H1 (cell line): ENCODE data around the gene GUCY2C. TPM values are rescaled to one million over a fixed set of nuclear protein-coding genes. Genes with fewer than 3 reads are reported as not detected.

Experiments used
- CTCF ChIA-PET: fragments of 300-600 bp; sonication (Branson Sonifier 250); formaldehyde crosslinking; loops from one replicate; lab custom pipeline; 2021; ENCODE audit not compliant: partially characterized antibody; lab: Charles Lee
- POLR2A ChIA-PET: fragments of 300-600 bp; sonication (Branson Sonifier 250); formaldehyde crosslinking; loops from one replicate; lab custom pipeline; 2021; ENCODE audit warnings: inconsistent platforms; ENCODE audit not compliant: partially characterized antibody; lab: Charles Lee
- DNase-seq, 2 experiments: peaks; one replicate each; pipeline versions ENCODE4 v3.0.0 to v3.0.0-alpha.2; 2010 to 2022; ENCODE audit warnings: low spot score in 2 of 2, low read depth in 1 of 2, mixed read lengths in 1 of 2
- FAIRE-seq: peaks from 2 replicates; lab custom pipeline; 2011; peaks lifted over from hg19 to GRCh38; lab: Jason Lieb, UNC
- H2AFZ ChIP-seq: 2 replicates; pipeline ENCODE4 v1.8.1; 2012; ENCODE audit warnings: low read length, inconsistent platforms
- H2AK5ac ChIP-seq: 2 replicates; pipeline ENCODE4 v1.6.1; 2013; ENCODE audit warnings: low read depth, low read length
- H2BK120ac ChIP-seq: replicated peaks from 2 replicates; pipeline ENCODE3; 2013; ENCODE audit warnings: low read depth, low read length, inconsistent platforms
- H2BK12ac ChIP-seq: 2 replicates; pipeline ENCODE4 v1.6.1; 2013; ENCODE audit warnings: low read depth, low read length
- H2BK15ac ChIP-seq: 2 replicates; pipeline ENCODE4 v1.6.1; 2013; ENCODE audit warnings: low read length
- H2BK20ac ChIP-seq: 2 replicates; pipeline ENCODE4 v1.6.1; 2013; ENCODE audit warnings: low read length
- H2BK5ac ChIP-seq: 2 replicates; pipeline ENCODE4 v1.6.1; 2013; ENCODE audit warnings: low read depth, low read length
- H3K14ac ChIP-seq: 2 replicates; pipeline ENCODE4 v1.6.1; 2013; ENCODE audit warnings: inconsistent platforms; ENCODE audit not compliant: insufficient read length
- H3K18ac ChIP-seq: 2 replicates; pipeline ENCODE4 v1.6.1; 2013; ENCODE audit warnings: low read length; ENCODE audit errors: extremely low read depth
- H3K23ac ChIP-seq: 2 replicates; pipeline ENCODE4 v1.6.1; 2013; ENCODE audit warnings: inconsistent platforms; ENCODE audit not compliant: insufficient read length
- H3K23me2 ChIP-seq: 2 replicates; pipeline ENCODE4 v1.6.1; 2013; ENCODE audit warnings: low read depth, low read length
- H3K27ac ChIP-seq: 2 replicates; pipeline ENCODE4 v1.6.1; 2011; ENCODE audit warnings: low read depth, low read length, inconsistent platforms
- H3K27me3 ChIP-seq, 4 experiments: replicated peaks in 1 of 4; 1 replicate in 1 of 4; 2 replicates in 3 of 4; pipeline versions ENCODE4 v1.6.1 to v1.8.1; 2011 to 2013; ENCODE audit warnings: low read length in 3 of 4, mild to moderate bottlenecking in 3 of 4, inconsistent platforms in 2 of 4, mixed read lengths in 2 of 4, moderate library complexity in 1 of 4; ENCODE audit not compliant: control insufficient read depth in 3 of 4, insufficient read depth in 3 of 4; ENCODE audit errors: extremely low read depth in 1 of 4
- H3K36me3 ChIP-seq, 4 experiments: 2 replicates each; pipeline versions ENCODE4 v1.6.1 to v1.8.1; 2011 to 2013; ENCODE audit warnings: mild to moderate bottlenecking in 4 of 4, low read length in 3 of 4, moderate library complexity in 2 of 4, control low read depth in 1 of 4, inconsistent platforms in 1 of 4; ENCODE audit not compliant: insufficient read depth in 4 of 4, control insufficient read depth in 2 of 4
- H3K4ac ChIP-seq: replicated peaks from 2 replicates; pipeline ENCODE3; 2013; ENCODE audit warnings: low read length, low read depth, mixed read lengths, inconsistent platforms; ENCODE audit not compliant: insufficient read length
- H3K4me1 ChIP-seq, 4 experiments: replicated peaks in 1 of 4; 1 replicate in 1 of 4; 2 replicates in 3 of 4; pipeline versions ENCODE4 v1.6.1 to v1.8.1; 2011 to 2013; ENCODE audit warnings: low read length in 3 of 4, inconsistent platforms in 2 of 4, mixed read lengths in 1 of 4; ENCODE audit not compliant: insufficient read depth in 4 of 4, control insufficient read depth in 3 of 4
- H3K4me2 ChIP-seq, 2 experiments: 2 replicates each; pipeline versions ENCODE4 v1.6.1 to v1.8.1; 2011 to 2013; ENCODE audit warnings: low read depth in 2 of 2, low read length in 2 of 2, control low read depth in 1 of 2, inconsistent platforms in 1 of 2, mild to moderate bottlenecking in 1 of 2; ENCODE audit not compliant: insufficient read depth in 1 of 2
- H3K4me3 ChIP-seq, 4 experiments: fragments of 200-600, 300-600 bp in 1 of 4; sonication (generic), shearing (Covaris generic), sonication (Bioruptor Twin) in 1 of 4; 2 replicates each; pipeline versions ENCODE4 v1.5.1 to v1.8.1; 2011 to 2016; ENCODE audit warnings: low read length in 4 of 4, low read depth in 3 of 4, control low read depth in 2 of 4, inconsistent platforms in 2 of 4, mild to moderate bottlenecking in 2 of 4, mixed read lengths in 1 of 4, moderate library complexity in 1 of 4; ENCODE audit not compliant: insufficient read depth in 2 of 4; ENCODE audit errors: extremely low read depth in 1 of 4
- H3K56ac ChIP-seq: replicated peaks from 2 replicates; pipeline ENCODE3; 2013; ENCODE audit warnings: low read depth, mild to moderate bottlenecking, mixed read lengths, low read length, inconsistent platforms; ENCODE audit not compliant: insufficient read length
- H3K79me1 ChIP-seq: 2 replicates; pipeline ENCODE4 v1.6.1; 2013; ENCODE audit warnings: low read depth, low read length, control low read depth
- H3K79me2 ChIP-seq, 2 experiments: 2 replicates each; pipeline versions ENCODE4 v1.6.1 to v1.8.1; 2012 to 2013; ENCODE audit warnings: low read length in 2 of 2, mild to moderate bottlenecking in 2 of 2, inconsistent platforms in 1 of 2; ENCODE audit not compliant: insufficient read depth in 2 of 2, control insufficient read depth in 1 of 2
- H3K9ac ChIP-seq, 4 experiments: replicated peaks in 1 of 4; 1 replicate in 1 of 4; 2 replicates in 3 of 4; pipeline versions ENCODE4 v1.6.1 to v1.8.1; 2011 to 2013; ENCODE audit warnings: low read depth in 3 of 4, low read length in 3 of 4, control low read depth in 2 of 4, mild to moderate bottlenecking in 2 of 4, moderate library complexity in 2 of 4, inconsistent platforms in 1 of 4; ENCODE audit errors: extremely low read depth in 1 of 4
- H3K9me3 ChIP-seq, 2 experiments: 2 replicates each; pipeline versions ENCODE4 v1.6.1 to v1.8.1; 2012 to 2013; ENCODE audit warnings: mild to moderate bottlenecking in 2 of 2, moderate library complexity in 2 of 2, control low read depth in 1 of 2, inconsistent platforms in 1 of 2, low read depth in 1 of 2, low read length in 1 of 2, mixed read lengths in 1 of 2; ENCODE audit not compliant: insufficient read depth in 2 of 2
- H4K20me1 ChIP-seq, 2 experiments: replicated peaks in 1 of 2; 2 replicates each; pipeline versions ENCODE3 to v1.8.1; 2011 to 2013; ENCODE audit warnings: inconsistent platforms in 2 of 2, low read length in 2 of 2, mild to moderate bottlenecking in 1 of 2; ENCODE audit not compliant: insufficient read depth in 2 of 2, control insufficient read depth in 1 of 2
- H4K5ac ChIP-seq: 2 replicates; pipeline ENCODE4 v1.6.1; 2013; ENCODE audit warnings: low read length, low read depth, mixed read lengths, inconsistent platforms; ENCODE audit not compliant: insufficient read length
- H4K8ac ChIP-seq: 2 replicates; pipeline ENCODE4 v1.8.0; 2013; ENCODE audit warnings: mild to moderate bottlenecking, moderate library complexity, low read length, inconsistent platforms; ENCODE audit not compliant: insufficient read depth; ENCODE audit errors: extremely low read depth
- H4K91ac ChIP-seq: replicated peaks from 2 replicates; pipeline ENCODE3; 2013; ENCODE audit warnings: low read length, mixed read lengths, inconsistent platforms; ENCODE audit not compliant: insufficient read length
- CEBPB ChIP-seq: IDR thresholded peaks from 2 replicates; pipeline ENCODE4 v1.6.1; 2012; ENCODE audit warnings: low read depth, low read length
- EGR1 ChIP-seq: IDR thresholded peaks from 2 replicates; pipeline ENCODE4 v1.6.1; 2011; ENCODE audit warnings: low read depth, low read length, borderline replicate concordance
- EP300 ChIP-seq, 2 experiments: IDR thresholded peaks; 1 replicate in 1 of 2; 2 replicates in 1 of 2; pipeline ENCODE4 v1.6.1; 2011 to 2012; ENCODE audit warnings: low read depth in 2 of 2, low read length in 2 of 2, mild to moderate bottlenecking in 2 of 2, borderline replicate concordance in 1 of 2, inconsistent platforms in 1 of 2, moderate library complexity in 1 of 2
- FOSL1 ChIP-seq: IDR thresholded peaks from 2 replicates; pipeline ENCODE4 v1.6.1; 2011; ENCODE audit warnings: mild to moderate bottlenecking, low read depth, low read length, moderate library complexity; ENCODE audit not compliant: insufficient read depth
- PHF8 ChIP-seq: fragments of 200-600 bp; sonication (generic); conservative IDR thresholded peaks from 2 replicates; pipeline ENCODE4 v1.7.1; 2012; ENCODE audit warnings: low read depth, mild to moderate bottlenecking, inconsistent platforms, low read length, moderate library complexity
- RBBP5 ChIP-seq: IDR thresholded peaks from 2 replicates; pipeline ENCODE4 v1.7.1; 2012; ENCODE audit warnings: low read depth, mild to moderate bottlenecking, inconsistent platforms, low read length, moderate library complexity, borderline replicate concordance
- RNF2 ChIP-seq: fragments of 200-900, 300-1000 bp; sonication (generic); IDR thresholded peaks from 2 replicates; pipeline ENCODE4 v1.7.1; 2016; ENCODE audit warnings: borderline replicate concordance, low read depth, mild to moderate bottlenecking, antibody characterized with exemption, low read length; ENCODE audit not compliant: poor library complexity, severe bottlenecking; ENCODE audit errors: missing control alignments
- SAP30 ChIP-seq: fragments of 300-600 bp; sonication (generic); IDR thresholded peaks from 2 replicates; pipeline ENCODE4 v1.7.1; 2012; ENCODE audit warnings: low read length, moderate library complexity, mild to moderate bottlenecking, inconsistent platforms; ENCODE audit not compliant: insufficient read depth, insufficient replicate concordance
- SIN3A ChIP-seq, 2 experiments: IDR thresholded peaks in 1 of 2; conservative IDR thresholded peaks in 1 of 2; 2 replicates each; pipeline ENCODE4 v1.6.1; 2011 to 2012; ENCODE audit warnings: low read length in 2 of 2, improper control_type of control experiment in 1 of 2, low read depth in 1 of 2, mild to moderate bottlenecking in 1 of 2
- SIX5 ChIP-seq: IDR thresholded peaks from 2 replicates; pipeline ENCODE4 v1.6.1; 2011; ENCODE audit warnings: mild to moderate bottlenecking, low read depth, low read length
- SP1 ChIP-seq: IDR thresholded peaks from 2 replicates; pipeline ENCODE4 v1.6.1; 2011; ENCODE audit warnings: low read depth, low read length
- SP2 ChIP-seq: IDR thresholded peaks from 2 replicates; pipeline ENCODE4 v1.6.1; 2012; ENCODE audit warnings: mild to moderate bottlenecking, low read length, inconsistent platforms
- SRF ChIP-seq: IDR thresholded peaks from 2 replicates; pipeline ENCODE4 v1.6.1; 2011; ENCODE audit warnings: mild to moderate bottlenecking, low read depth, low read length, moderate library complexity
- ZNF274 ChIP-seq: IDR thresholded peaks from 2 replicates; pipeline ENCODE4 v1.7.0; 2012; ENCODE audit warnings: low read length, borderline replicate concordance; ENCODE audit errors: extremely low read depth
- WGBS, 2 experiments: shearing (Covaris generic) in 1 of 2; methylation state at CpG; one replicate each; pipeline versions ENCODE4 v1.1.6 to v1.1.7; 2013 to 2015; ENCODE audit warnings: low lambda C conversion rate in 2 of 2, mixed read lengths in 2 of 2, inconsistent platforms in 1 of 2, low coverage in 1 of 2, missing lambda C conversion rate in 1 of 2; ENCODE audit not compliant: insufficient replicate concordance in 2 of 2, insufficient coverage in 1 of 2, insufficient read length in 1 of 2; ENCODE audit errors: extremely low coverage in 1 of 2, missing lambda C conversion rate in 1 of 2; 5-methylcytosine and 5-hydroxymethylcytosine counted together
- polyA plus RNA-seq, 7 experiments: library from polyadenylated mRNA; depleted of rRNA in 3 of 7; stranded (reverse) in 5 of 7; unstranded in 2 of 7; fragments of >200 nt in 5 of 7; fragments of 200-250 nt in 2 of 7; gene quantifications; 1 replicate in 5 of 7; 2 replicates in 1 of 7; 4 replicates in 1 of 7; pipeline versions ENCODE4 v1.2.1 to v1.2.3, GENCODE V29; 2011 to 2013; ENCODE audit warnings: missing spikeins in 2 of 7, mixed read lengths in 2 of 7
- total RNA-seq: library from RNA; stranded (reverse); fragmentation: NEBNext Ultra II Directional; extraction: Animal tissue kit (Norgen Biotek cat#: 25700); gene quantifications from 2 replicates; pipeline ENCODE4 v1.2.1, GENCODE V29; 2021

Gene GUCY2C
- total and polyA plus RNA-seq, 2 of the 8 experiments (the other 6 are each of a cell fraction or from before 2014, with no cell fraction given), result 1.9 to 3.2 TPM

DNA sequence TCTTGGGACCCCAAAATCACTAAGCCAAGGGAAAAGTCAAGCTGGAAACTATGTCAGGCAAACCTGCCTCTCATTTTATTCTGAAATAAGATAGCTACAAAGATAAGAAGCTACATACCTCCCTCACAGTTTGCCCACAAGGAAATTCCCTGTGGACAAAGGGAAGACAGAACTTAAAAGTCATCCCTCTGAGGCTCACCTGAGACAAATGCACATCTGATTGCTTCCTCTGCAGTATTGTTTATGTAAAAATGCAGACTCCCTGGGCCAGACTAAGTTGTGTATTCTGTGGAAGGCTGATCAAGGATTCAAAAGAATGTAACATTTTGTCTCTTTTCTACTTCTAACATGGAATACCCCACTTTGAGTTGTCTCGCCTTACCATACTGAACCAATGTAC is 126.2 kb downstream of the GUCY2C start:
- H3K23ac ChIP-seq, result no peak overlapping the region
- H2AK5ac ChIP-seq, result no peak overlapping the region
- H4K91ac ChIP-seq, result no peak overlapping the region
- no peaks in the 10 kb centered on the region; the same call in 1 of the 2 replicates for H3K79me1 ChIP-seq
- peaks cover 0 to 3% (median 0%) of the 10 kb centered on the region in 4 experiments; a peak in 2 of 7 replicates for H3K4me1 ChIP-seq
- H4K5ac ChIP-seq, result no peak overlapping the region
- ChIA-PET POLR2A (no interaction called here), CTCF (interaction anchor here (0.9 to 3.4 kb wide), 5 partner anchors 11 to 96 kb away, joined by 3 to 24 read pairs (median 8); no protein-coding TSS in a partner anchor)
- H4K20me1 ChIP-seq, result no peaks in the 10 kb centered on the region
- H3K9ac ChIP-seq, result no peak overlapping the region
- H3K36me3 ChIP-seq, result no peaks in the 10 kb centered on the region
- no peaks in the 10 kb centered on the region for H3K79me2 ChIP-seq
- H3K18ac ChIP-seq, result no peak overlapping the region
- FAIRE-seq (no peak), DNase-seq (no peak)
- H3K27me3 ChIP-seq, result peaks cover 0 to 5% (median 1%) of the 10 kb centered on the region in 4 experiments; a peak in 3 of 7 replicates
- H2BK20ac ChIP-seq, result no peak overlapping the region
- no peak overlapping the region for H2BK120ac ChIP-seq
- H2AFZ ChIP-seq, result no peak overlapping the region
- H3K27ac ChIP-seq, result no peak overlapping the region
- no peak overlapping the region for H3K4me3 ChIP-seq
- H2BK15ac ChIP-seq, result no peak overlapping the region
- H3K4ac ChIP-seq, result no peak overlapping the region
- peaks cover 11% of the 10 kb centered on the region; the same call in 1 of the 2 replicates for H3K23me2 ChIP-seq
- H3K4me2 ChIP-seq, result no peak overlapping the region
- H2BK12ac ChIP-seq, result no peak overlapping the region
- 94% methylated on average over 1 of the region's 1 CpG; no CpG with 5 or more reads in 1 of the 2 experiments for WGBS, 2 experiments
- no peak overlapping the region for H3K56ac ChIP-seq
- no peak overlapping the region for H2BK5ac ChIP-seq
- H4K8ac ChIP-seq, result no peak overlapping the region
- H3K9me3 ChIP-seq, result no peaks in the 10 kb centered on the region
- H3K14ac ChIP-seq, result no peak overlapping the region
- no peak for TF ChIP-seq SP1
- TF ChIP-seq SIN3A (conservative IDR thresholded peaks at IDR 0.05 in 1 of 2, IDR thresholded peaks at IDR 0.05 in 1 of 2; ENCODE audit: low read depth in 1 of 2, low read length in 2 of 2), result no peak
- no peak for TF ChIP-seq CEBPB
- no peak for TF ChIP-seq SP2
- TF ChIP-seq FOSL1, result no peak
- no peak for TF ChIP-seq ZNF274
- TF ChIP-seq SRF, result no peak
- no peak for TF ChIP-seq PHF8
- TF ChIP-seq SAP30, result no peak
- no peak for TF ChIP-seq EGR1
- no peak for TF ChIP-seq SIX5
- TF ChIP-seq RNF2, result no peak
- no peak for TF ChIP-seq RBBP5
- no peak for TF ChIP-seq EP300 (IDR thresholded peaks at IDR 0.05; ENCODE audit: borderline replicate concordance in 1 of 2, low read depth in 2 of 2, low read length in 2 of 2)
